Limb (tissue), 2 donors: ENCODE measurements around the gene PALLD.

Experiments used
- DNase-seq, 2 donors: peaks; one replicate each; pipeline ENCODE4 v3.0.0-alpha.2; 2016; ENCODE audit errors: extremely low spot score in 2 of 2

The PALLD gene

GRCh38 chr4:168587411-168588125 is 90.7 kb downstream of the PALLD start:
- peak in 1 of 2 donors; percentile 26 for DNase-seq

GRCh38 chr4:168588916-168589531 is 92.2 kb downstream of the PALLD start:
- DNase-seq, result peak in 1 of 2 donors; percentile 51

GRCh38 chr4:168592676-168593075 is 95.8 kb downstream of the PALLD start:
- no peak for DNase-seq

- DNase-seq, result no peak
Measured at GRCh38 chr4:168593399-168593798, 96.5 kb downstream of the PALLD start.

DNA sequence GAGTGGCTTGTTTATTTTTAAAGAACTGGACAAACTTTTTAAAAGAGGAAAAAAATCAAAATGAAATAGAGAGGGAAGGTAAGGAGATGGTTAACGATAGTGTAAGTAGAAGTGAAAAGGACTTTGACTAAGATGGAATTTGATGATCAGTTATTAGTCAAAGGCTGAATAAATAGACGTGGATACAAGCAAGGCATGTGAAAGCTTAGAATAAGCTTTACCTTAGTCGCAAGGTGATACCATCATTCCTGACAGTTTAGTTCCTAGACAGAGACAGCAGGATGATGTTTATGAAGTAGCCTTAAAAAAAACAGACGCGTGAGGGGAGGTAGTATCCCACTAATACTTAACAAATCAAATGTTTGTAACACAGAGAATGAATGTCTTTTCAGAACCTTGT is 97.3 kb downstream of the PALLD start:
- no peak for DNase-seq

DNA sequence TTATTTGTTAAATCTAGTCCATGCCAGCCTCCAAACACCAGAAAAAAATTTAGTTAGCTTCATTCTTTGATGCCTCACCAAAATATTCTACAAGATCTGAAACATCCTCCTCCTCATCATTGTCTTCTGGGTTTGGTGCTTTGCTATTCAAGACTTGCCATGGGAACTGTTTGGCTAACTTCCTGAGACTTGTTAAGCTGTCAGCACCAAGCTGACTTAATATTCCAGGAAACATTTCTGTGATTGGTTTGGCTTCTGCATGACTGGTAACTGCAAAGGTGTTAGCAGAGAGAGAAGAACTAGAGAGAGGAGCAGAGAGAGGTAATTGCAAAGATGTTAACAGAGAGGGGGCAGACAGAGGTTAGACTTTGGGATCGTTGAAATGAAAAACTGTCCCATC is 101.3 kb downstream of the PALLD start:
- no peak for DNase-seq

- DNase-seq, result no peak
Measured at GRCh38 chr4:168600796-168601583, 104.1 kb downstream of the PALLD start.

- DNase-seq, result no peak
Measured at GRCh38 chr4:168601899-168602298, 105.0 kb downstream of the PALLD start.

- no peak for DNase-seq
Measured at GRCh38 chr4:168604496-168605373, 107.9 kb downstream of the PALLD start.

- no peak for DNase-seq
Measured at GRCh38 chr4:168605411-168605810, 108.6 kb downstream of the PALLD start.

DNA sequence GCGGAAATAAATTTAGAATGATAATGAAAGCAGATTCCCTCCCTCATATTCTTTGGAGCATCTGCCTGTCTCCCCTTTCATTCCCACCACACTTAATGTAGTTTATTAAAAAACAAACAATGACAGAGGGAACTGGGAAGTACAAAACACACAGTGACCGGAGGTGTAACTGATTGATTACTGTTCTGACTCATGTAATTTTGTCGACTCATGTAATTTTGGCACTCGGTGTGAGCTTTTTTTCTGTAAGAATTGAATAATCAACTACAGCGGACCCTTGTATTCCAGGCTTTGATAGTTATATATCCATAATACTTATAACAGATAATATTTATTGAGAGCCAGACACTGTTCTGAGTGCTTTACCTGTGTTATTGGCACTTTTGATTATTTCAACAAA is 110.4 kb downstream of the PALLD start:
- DNase-seq, result no peak

DNA sequence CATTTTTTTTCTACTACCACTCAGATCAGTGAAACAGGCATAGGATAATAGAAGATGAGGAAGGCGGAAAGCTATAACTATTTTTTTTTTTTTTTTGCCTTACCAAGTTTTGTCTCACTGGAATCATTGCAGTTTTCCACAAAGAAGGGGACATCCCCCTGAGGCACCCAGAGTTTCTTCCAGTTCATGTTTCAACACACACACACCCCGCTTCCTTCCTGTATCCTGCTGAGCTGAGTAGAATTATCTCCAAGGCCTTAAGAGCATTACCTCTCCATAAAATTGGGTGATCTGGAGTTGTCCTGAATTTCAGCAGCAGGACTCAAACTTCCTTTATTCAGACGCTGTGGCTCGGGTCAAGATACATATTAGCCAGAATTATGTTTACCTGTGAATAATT is 111.9 kb downstream of the PALLD start:
- no peak for DNase-seq

- no peak for DNase-seq
Measured at GRCh38 chr4:168609369-168609768, 112.5 kb downstream of the PALLD start.

GRCh38 chr4:168610911-168611530 is 114.2 kb downstream of the PALLD start:
- DNase-seq, result no peak

DNA sequence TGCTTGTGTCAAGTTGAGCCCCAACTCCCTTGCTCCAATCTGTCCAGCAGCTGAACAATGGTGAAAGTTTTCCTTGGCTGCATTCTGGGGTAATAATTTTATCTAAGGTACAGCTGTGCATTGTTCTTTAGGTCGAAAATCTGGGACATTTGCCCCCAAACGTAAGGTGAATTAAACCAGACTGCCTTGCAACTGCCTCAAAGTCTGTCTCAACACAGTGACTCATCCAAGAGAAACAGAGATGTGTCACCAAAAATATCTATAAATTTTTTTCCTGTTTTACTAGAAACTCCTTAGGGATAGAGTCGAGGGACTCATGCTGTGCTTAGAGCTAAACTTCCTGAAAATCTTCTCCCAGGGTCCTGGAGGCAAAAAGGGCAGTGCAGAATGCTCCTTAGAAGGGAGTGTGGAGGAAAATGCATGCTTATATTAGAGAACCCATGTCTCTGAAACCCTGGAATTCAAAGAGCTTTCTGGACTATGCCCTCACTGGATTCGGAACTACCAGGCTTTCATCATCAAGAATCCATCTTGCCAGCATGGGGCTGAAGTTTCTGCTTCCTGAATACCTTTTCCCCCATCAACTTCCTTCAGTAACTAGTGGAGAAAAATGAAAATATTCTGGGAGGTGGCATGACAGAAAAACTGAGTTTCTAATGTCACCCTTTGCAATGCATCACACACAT is 115.7 kb downstream of the PALLD start:
- DNase-seq, result no peak

- no peak for DNase-seq
Measured at GRCh38 chr4:168613869-168614268, 117.0 kb downstream of the PALLD start.

- DNase-seq, result no peak
Measured at GRCh38 chr4:168614281-168615057, 117.6 kb downstream of the PALLD start.

DNA sequence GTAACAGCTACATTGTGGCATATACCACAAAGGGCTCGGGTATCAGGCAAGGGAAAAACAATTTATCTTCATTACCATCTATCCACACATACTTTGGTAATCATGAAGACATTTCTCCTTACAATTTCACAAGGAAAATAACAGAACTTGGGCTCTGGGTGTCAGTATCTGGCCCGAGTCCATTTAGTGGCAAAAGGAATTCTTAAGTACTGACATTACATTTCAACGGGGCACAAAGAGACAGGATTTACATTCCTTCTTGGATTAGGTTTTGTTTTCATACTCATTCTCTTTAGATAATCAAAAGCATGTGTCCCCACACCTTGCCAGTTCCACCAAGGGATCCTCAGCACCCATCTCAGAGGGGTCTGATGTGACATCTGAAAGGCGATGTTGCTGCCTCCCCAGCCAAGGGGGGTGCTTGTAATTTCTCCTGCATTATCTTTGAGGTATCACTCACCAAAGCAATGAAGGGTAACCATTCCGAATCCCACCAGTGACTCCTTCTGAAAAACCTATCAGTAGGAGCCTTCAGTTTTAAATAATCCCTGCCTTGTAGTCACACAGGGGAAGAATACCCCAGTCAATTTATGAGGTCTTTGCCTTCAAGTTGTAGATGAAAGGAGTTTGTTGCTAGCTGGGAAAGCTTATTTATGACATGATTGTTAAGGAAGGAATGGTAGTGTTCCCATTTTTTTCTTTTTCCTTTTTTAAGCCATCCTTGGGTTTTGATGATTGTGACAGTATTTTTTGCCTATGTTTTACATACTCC is 118.6 kb downstream of the PALLD start:
- DNase-seq, result no peak
